Fibroblast of lung (primary cell): ENCODE data around the gene TMC2. TPM values are rescaled to one million over a fixed set of nuclear protein-coding genes. Genes with fewer than 3 reads are reported as not detected.

ENCODE experiments used
- DNase-seq, 2 donors: peaks; one replicate each; pipeline versions ENCODE4 v3.0.0 to v3.0.0-alpha.2; 2010; ENCODE audit warnings: low read depth in 2 of 2
- H2AFZ ChIP-seq: 2 replicates; pipeline ENCODE4 v1.5.1; 2012; ENCODE audit warnings: low read length, control low read depth, inconsistent platforms
- H3K27ac ChIP-seq: 2 replicates; pipeline ENCODE4 v1.5.1; 2011; ENCODE audit warnings: low read length, control low read depth; ENCODE audit not compliant: insufficient read depth
- H3K27me3 ChIP-seq: 2 replicates; pipeline ENCODE4 v1.5.1; 2011; ENCODE audit warnings: mild to moderate bottlenecking, low read length; ENCODE audit not compliant: control insufficient read depth, insufficient read depth
- H3K36me3 ChIP-seq: 2 replicates; pipeline ENCODE4 v1.5.1; 2011; ENCODE audit warnings: low read length; ENCODE audit not compliant: control insufficient read depth, insufficient read depth
- H3K4me1 ChIP-seq: 2 replicates; pipeline ENCODE4 v1.5.1; 2011; ENCODE audit warnings: low read length; ENCODE audit not compliant: control insufficient read depth, insufficient read depth; ENCODE audit errors: extremely low read depth
- H3K4me2 ChIP-seq: 2 replicates; pipeline ENCODE4 v1.5.1; 2011; ENCODE audit warnings: low read length, control low read depth; ENCODE audit not compliant: insufficient read depth; ENCODE audit errors: extremely low read depth
- H3K4me3 ChIP-seq, 4 experiments: fragments of 200-600 bp in 1 of 4; sonication (generic) in 1 of 4; replicated peaks in 1 of 4; 2 replicates each; pipeline ENCODE4 v1.5.1; 2011 to 2016; ENCODE audit warnings: low read length in 4 of 4, low read depth in 3 of 4, mild to moderate bottlenecking in 3 of 4, control low read depth in 2 of 4, inconsistent platforms in 1 of 4, mixed read lengths in 1 of 4; ENCODE audit not compliant: insufficient read depth in 1 of 4; ENCODE audit errors: control extremely low read depth in 1 of 4
- H3K79me2 ChIP-seq: 2 replicates; pipeline ENCODE4 v1.5.1; 2012; ENCODE audit warnings: mild to moderate bottlenecking, low read length, inconsistent platforms; ENCODE audit not compliant: control insufficient read depth, insufficient read depth
- H3K9ac ChIP-seq: 2 replicates; pipeline ENCODE4 v1.5.1; 2011; ENCODE audit warnings: mild to moderate bottlenecking, low read length, control low read depth; ENCODE audit not compliant: insufficient read depth
- H3K9me3 ChIP-seq: 2 replicates; pipeline ENCODE4 v1.5.1; 2012; ENCODE audit warnings: low read depth, low read length; ENCODE audit not compliant: control insufficient read depth, insufficient read depth
- H4K20me1 ChIP-seq: 2 replicates; pipeline ENCODE4 v1.5.1; 2011; ENCODE audit warnings: low read length; ENCODE audit not compliant: control insufficient read depth, insufficient read depth; ENCODE audit errors: extremely low read depth
- EZH2 ChIP-seq: IDR thresholded peaks from 2 replicates; pipeline ENCODE4 v1.5.1; 2012; ENCODE audit warnings: low read length, control low read depth, mild to moderate bottlenecking; ENCODE audit errors: missing control alignments
- polyA plus RNA-seq, 2 donors: library from polyadenylated mRNA; depleted of rRNA in 1 of 2; stranded (reverse) in 1 of 2; unstranded in 1 of 2; fragments of >200 nt; gene quantifications; 2 replicates each; pipeline ENCODE4 v1.2.1, GENCODE V29; 2011 to 2012; ENCODE audit warnings: missing spikeins in 1 of 2
- total RNA-seq: library from RNA; depleted of rRNA; stranded (reverse); fragments of >200 nt; gene quantifications from 2 replicates; pipeline ENCODE4 v1.2.1, GENCODE V29; 2014
- TF ChIP-seq, protein P1 (sequence below), 2 donors: IDR thresholded peaks in 1 of 2; conservative IDR thresholded peaks in 1 of 2; 1 replicate in 1 of 2; 2 replicates in 1 of 2; pipeline ENCODE4 v1.5.1; 2011 to 2012; ENCODE audit warnings: low read length in 2 of 2, control low read depth in 1 of 2, inconsistent platforms in 1 of 2, low read depth in 1 of 2, mild to moderate bottlenecking in 1 of 2

TMC2 gene
- total and polyA plus RNA-seq, 2 donors (not counting 1 experiment from before 2014, with no cell fraction given) = under 0.01 TPM; not detected in 1

DNA sequence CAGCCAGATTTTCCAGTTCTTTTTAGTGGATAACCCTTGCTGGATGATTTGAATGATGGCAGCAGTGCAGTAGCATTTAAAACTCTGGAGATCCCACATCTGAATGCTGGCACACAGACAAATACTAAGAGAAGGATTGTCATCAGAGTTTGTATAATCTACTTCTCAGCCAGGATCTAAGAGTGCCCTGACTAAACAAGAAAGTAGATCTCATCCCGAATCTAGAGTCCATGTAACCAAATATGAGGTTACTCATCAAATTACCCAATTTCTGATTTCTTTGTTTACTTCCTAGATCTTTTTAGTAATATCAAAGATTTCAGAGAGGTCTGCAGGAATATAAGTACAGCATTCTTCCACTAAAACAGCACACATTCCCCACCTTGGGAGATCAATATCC, 7.8 kb downstream of the TMC2 start:
- no peak overlapping the region for H2AFZ ChIP-seq
- no peak overlapping the region for H3K4me3 ChIP-seq
- TF ChIP-seq, protein P1, sequence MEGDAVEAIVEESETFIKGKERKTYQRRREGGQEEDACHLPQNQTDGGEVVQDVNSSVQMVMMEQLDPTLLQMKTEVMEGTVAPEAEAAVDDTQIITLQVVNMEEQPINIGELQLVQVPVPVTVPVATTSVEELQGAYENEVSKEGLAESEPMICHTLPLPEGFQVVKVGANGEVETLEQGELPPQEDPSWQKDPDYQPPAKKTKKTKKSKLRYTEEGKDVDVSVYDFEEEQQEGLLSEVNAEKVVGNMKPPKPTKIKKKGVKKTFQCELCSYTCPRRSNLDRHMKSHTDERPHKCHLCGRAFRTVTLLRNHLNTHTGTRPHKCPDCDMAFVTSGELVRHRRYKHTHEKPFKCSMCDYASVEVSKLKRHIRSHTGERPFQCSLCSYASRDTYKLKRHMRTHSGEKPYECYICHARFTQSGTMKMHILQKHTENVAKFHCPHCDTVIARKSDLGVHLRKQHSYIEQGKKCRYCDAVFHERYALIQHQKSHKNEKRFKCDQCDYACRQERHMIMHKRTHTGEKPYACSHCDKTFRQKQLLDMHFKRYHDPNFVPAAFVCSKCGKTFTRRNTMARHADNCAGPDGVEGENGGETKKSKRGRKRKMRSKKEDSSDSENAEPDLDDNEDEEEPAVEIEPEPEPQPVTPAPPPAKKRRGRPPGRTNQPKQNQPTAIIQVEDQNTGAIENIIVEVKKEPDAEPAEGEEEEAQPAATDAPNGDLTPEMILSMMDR (conservative IDR thresholded peaks at IDR 0.05 in 1 of 2, IDR thresholded peaks at IDR 0.05 in 1 of 2; ENCODE audit: low read depth in 1 of 2, low read length in 2 of 2) = no peak
- no peak for TF ChIP-seq EZH2
- no peaks in the 10 kb centered on the region for H3K4me1 ChIP-seq
- no peaks in the 10 kb centered on the region for H3K79me2 ChIP-seq
- no peaks in the 10 kb centered on the region for H3K36me3 ChIP-seq
- H4K20me1 ChIP-seq = no peaks in the 10 kb centered on the region
- DNase-seq = no peak
- H3K27me3 ChIP-seq = peaks cover 3% of the 10 kb centered on the region
- H3K27ac ChIP-seq = no peak overlapping the region
- H3K9me3 ChIP-seq = no peaks in the 10 kb centered on the region
- no peak overlapping the region for H3K9ac ChIP-seq
- no peak overlapping the region for H3K4me2 ChIP-seq

DNA sequence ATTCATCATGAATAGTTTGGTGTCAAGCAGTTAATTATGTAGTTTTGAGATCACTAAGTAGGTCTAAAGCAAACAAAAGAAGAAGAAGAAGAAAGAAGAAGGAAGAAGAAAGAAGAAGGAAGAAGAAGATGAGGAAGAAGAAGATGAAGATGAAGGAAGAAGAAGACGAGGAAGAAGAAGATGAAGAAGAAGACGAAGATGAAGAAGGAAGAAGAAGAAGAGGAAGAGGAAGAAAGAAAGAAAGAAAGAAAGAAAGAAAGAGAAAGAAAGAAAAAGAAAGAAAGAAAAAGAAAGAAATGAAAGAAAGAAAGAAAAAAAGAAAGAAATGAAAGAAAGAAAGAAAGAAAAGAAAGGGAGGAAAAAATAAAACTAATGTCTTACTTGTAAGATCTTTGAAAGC, 9.2 kb downstream of the TMC2 start:
- Histone ChIP-seq H3K4me1 (no peaks in the 10 kb centered on the region), H4K20me1 (no peaks in the 10 kb centered on the region), H3K27me3 (peaks cover 3% of the 10 kb centered on the region), H3K4me2 (no peak overlapping the region), H3K9me3 (no peaks in the 10 kb centered on the region), H2AFZ (no peak overlapping the region), H3K27ac (no peak overlapping the region), H3K79me2 (no peaks in the 10 kb centered on the region), H3K4me3 (no peak overlapping the region), H3K36me3 (no peaks in the 10 kb centered on the region), H3K9ac (no peak overlapping the region)
- TF ChIP-seq, protein P1 (conservative IDR thresholded peaks at IDR 0.05 in 1 of 2, IDR thresholded peaks at IDR 0.05 in 1 of 2; ENCODE audit: low read depth in 1 of 2, low read length in 2 of 2) = no peak
- TF ChIP-seq EZH2 = no peak
- no peak for DNase-seq

DNA sequence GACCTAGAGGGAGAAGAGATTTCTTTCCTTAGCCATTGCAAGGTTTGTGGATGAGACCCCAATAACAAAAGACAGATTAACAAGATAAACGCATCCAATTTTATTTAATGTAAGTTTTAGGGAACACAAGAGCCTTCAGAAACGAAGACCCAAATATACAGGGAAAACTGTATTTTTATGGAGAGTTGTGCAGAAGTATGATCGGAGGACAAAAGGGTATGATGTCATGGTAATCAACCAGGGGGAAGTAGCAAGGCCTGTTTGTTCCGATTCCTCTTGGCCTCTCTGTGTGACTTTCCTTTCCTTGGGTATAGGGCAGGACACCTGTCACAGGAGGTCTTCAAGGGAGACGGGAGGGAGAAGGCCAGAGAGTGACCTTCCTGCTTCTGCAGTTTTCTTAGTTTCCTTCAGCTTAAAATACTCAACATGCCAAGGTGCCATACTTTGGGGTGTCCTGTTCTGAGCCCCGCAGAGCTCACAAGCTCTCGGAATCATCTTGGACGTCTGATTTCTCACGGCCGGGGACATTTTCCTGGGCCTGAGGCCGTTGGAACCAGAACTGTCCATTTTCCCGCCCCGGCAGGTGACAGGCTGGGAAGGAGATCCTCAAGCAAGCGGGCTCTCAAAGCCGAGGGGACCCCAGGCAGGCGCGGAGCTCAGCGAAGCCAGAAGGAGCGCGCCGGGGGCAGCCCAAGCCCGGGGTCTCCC, 21.7 kb downstream of the TMC2 start:
- no peak for TF ChIP-seq EZH2
- TF ChIP-seq, protein P1 (conservative IDR thresholded peaks at IDR 0.05 in 1 of 2, IDR thresholded peaks at IDR 0.05 in 1 of 2; ENCODE audit: low read depth in 1 of 2, low read length in 2 of 2) = no peak
- Histone ChIP-seq H3K79me2 (no peaks in the 10 kb centered on the region), H2AFZ (no peak overlapping the region), H3K9ac (no peak overlapping the region), H3K36me3 (no peaks in the 10 kb centered on the region), H4K20me1 (no peaks in the 10 kb centered on the region), H3K9me3 (no peaks in the 10 kb centered on the region), H3K4me3 (no peak overlapping the region), H3K27ac (no peak overlapping the region), H3K4me2 (no peak overlapping the region), H3K4me1 (no peaks in the 10 kb centered on the region), H3K27me3 (peaks cover 41% of the 10 kb centered on the region)
- no peak for DNase-seq
